ENCODE data around the gene TNRC6B. TPM values are rescaled to one million over a fixed set of nuclear protein-coding genes. Genes with fewer than 3 reads are reported as not detected.

Gene TNRC6B
- total RNA-seq, 1 experiment from 2014 or later, result 44.6 TPM

- no peak overlapping the region for H3K4me3 Mint-ChIP-seq (ENCODE audit: low read depth, unreplicated experiment)
- no peaks in the 10 kb centered on the region for H3K27me3 Mint-ChIP-seq (ENCODE audit: unreplicated experiment)
- no peak overlapping the region for H3K27ac Mint-ChIP-seq (ENCODE audit: unreplicated experiment)
- H3K36me3 Mint-ChIP-seq (ENCODE audit: insufficient read depth, unreplicated experiment), result peaks cover 31% of the 10 kb centered on the region
- BruUV-seq (replicated peaks), result no TSS peak
- TF ChIP-seq CTCF (IDR thresholded peaks at IDR 0.05; ENCODE audit: unreplicated experiment), result no peak
- intact Hi-C loops (cut with micrococcal nuclease; ENCODE audit: unreplicated experiment), result no loop called here
- H3K9me3 Mint-ChIP-seq (ENCODE audit: low read depth, unreplicated experiment), result no peaks in the 10 kb centered on the region
- H3K4me1 Mint-ChIP-seq (ENCODE audit: low read depth, unreplicated experiment), result no peaks in the 10 kb centered on the region
- DNase-seq, result no peak
- CTCF ChIA-PET, result interaction anchor here (0.6 kb wide), 1 partner anchor 405 kb away, joined by 3 read pairs; no protein-coding TSS in a partner anchor
Observed at GRCh38 chr22:40326905-40327735, 149.4 kb downstream of the TNRC6B start.

- BruUV-seq (replicated peaks), result no TSS peak
- intact Hi-C loops (cut with micrococcal nuclease; ENCODE audit: unreplicated experiment), result no loop called here
- peaks cover 33% of the 10 kb centered on the region for H3K36me3 Mint-ChIP-seq (ENCODE audit: insufficient read depth, unreplicated experiment)
- TF ChIP-seq CTCF (IDR thresholded peaks at IDR 0.05; ENCODE audit: unreplicated experiment), result no peak
- H3K4me1 Mint-ChIP-seq (ENCODE audit: low read depth, unreplicated experiment), result no peaks in the 10 kb centered on the region
- H3K27ac Mint-ChIP-seq (ENCODE audit: unreplicated experiment), result no peak overlapping the region
- H3K27me3 Mint-ChIP-seq (ENCODE audit: unreplicated experiment), result no peaks in the 10 kb centered on the region
- no peaks in the 10 kb centered on the region for H3K9me3 Mint-ChIP-seq (ENCODE audit: low read depth, unreplicated experiment)
- no peak overlapping the region for H3K4me3 Mint-ChIP-seq (ENCODE audit: low read depth, unreplicated experiment)
- CTCF ChIA-PET, result interaction anchor here (0.6 to 0.7 kb wide), 2 partner anchors 209 to 293 kb away, joined by 3 to 5 read pairs; no protein-coding TSS in a partner anchor
- no peak for DNase-seq
Observed at GRCh38 chr22:40328546-40329456, 151.1 kb downstream of the TNRC6B start.

GRCh38 chr22:40329466-40329865 lies 151.7 kb downstream of the TNRC6B start:
- TF ChIP-seq CTCF (IDR thresholded peaks at IDR 0.05; ENCODE audit: unreplicated experiment), result no peak

GRCh38 chr22:40330086-40330485 lies 152.4 kb downstream of the TNRC6B start:
- no peak overlapping the region for H3K27ac Mint-ChIP-seq (ENCODE audit: unreplicated experiment)
- H3K9me3 Mint-ChIP-seq (ENCODE audit: low read depth, unreplicated experiment), result no peaks in the 10 kb centered on the region
- no peaks in the 10 kb centered on the region for H3K27me3 Mint-ChIP-seq (ENCODE audit: unreplicated experiment)
- intact Hi-C loops (cut with micrococcal nuclease; ENCODE audit: unreplicated experiment), result no loop called here
- H3K36me3 Mint-ChIP-seq (ENCODE audit: insufficient read depth, unreplicated experiment), result peaks cover 34% of the 10 kb centered on the region
- DNase-seq, result no peak
- no peak for TF ChIP-seq CTCF (IDR thresholded peaks at IDR 0.05; ENCODE audit: unreplicated experiment)
- BruUV-seq (replicated peaks), result no TSS peak
- H3K4me3 Mint-ChIP-seq (ENCODE audit: low read depth, unreplicated experiment), result no peak overlapping the region
- H3K4me1 Mint-ChIP-seq (ENCODE audit: low read depth, unreplicated experiment), result no peaks in the 10 kb centered on the region
- CTCF ChIA-PET, result interaction anchor here (0.6 kb wide), 2 partner anchors 9 to 1010 kb away, joined by 3 read pairs; no protein-coding TSS in a partner anchor

More at GRCh38 chr22:40329466-40329865, 151.7 kb downstream of the TNRC6B start:
- Mint-ChIP-seq H3K9me3 (ENCODE audit: low read depth, unreplicated experiment) (no peaks in the 10 kb centered on the region), H3K4me3 (ENCODE audit: low read depth, unreplicated experiment) (no peak overlapping the region), H3K27ac (ENCODE audit: unreplicated experiment) (no peak overlapping the region), H3K36me3 (ENCODE audit: insufficient read depth, unreplicated experiment) (peaks cover 33% of the 10 kb centered on the region), H3K4me1 (ENCODE audit: low read depth, unreplicated experiment) (no peaks in the 10 kb centered on the region), H3K27me3 (ENCODE audit: unreplicated experiment) (no peaks in the 10 kb centered on the region)
- intact Hi-C loops (cut with micrococcal nuclease; ENCODE audit: unreplicated experiment), result no loop called here
- no peak for DNase-seq
- CTCF ChIA-PET, result interaction anchor here (0.6 kb wide), 2 partner anchors 9 to 210 kb away, joined by 3 to 5 read pairs; no protein-coding TSS in a partner anchor
- BruUV-seq (replicated peaks), result no TSS peak
